OCI-LY7 (cell line): ENCODE data around the gene CAPN10. TPM values are rescaled to one million over a fixed set of nuclear protein-coding genes. Genes with fewer than 3 reads are reported as not detected.
A peak's percentile ranks its signal among the peaks of the same experiment; 100 is the strongest.

Source experiments
- BruUV-seq: library from RNA; stranded (reverse); fragments of 400-500 nt; replicated peaks from 2 replicates; lab custom pipeline; 2021; lab: Mats Ljungman, UMichigan
- CTCF ChIA-PET: fragments of 300-600 bp; sonication (Branson Sonifier 250); formaldehyde crosslinking; loops from one replicate; lab custom pipeline; 2022; ENCODE audit warnings: antibody characterized with exemption; ENCODE audit not compliant: unreplicated experiment; lab: Charles Lee
- POLR2A ChIA-PET: fragments of 300-600 bp; sonication (Branson Sonifier 250); formaldehyde crosslinking; loops from one replicate; lab custom pipeline; 2022; ENCODE audit warnings: antibody characterized with exemption; lab: Charles Lee
- DNase-seq: peaks from one replicate; pipeline ENCODE4 v3.0.0-alpha.2; 2015; ENCODE audit warnings: low spot score
- H2AFZ ChIP-seq: fragments of 200-600 bp; sonication (generic), shearing (Covaris generic); 2 replicates; pipeline ENCODE4 v1.6.1; 2014; ENCODE audit warnings: mild to moderate bottlenecking, antibody characterized with exemption, low read length, moderate library complexity
- H3K27ac ChIP-seq: fragments of 200-600 bp; sonication (generic); 2 replicates; pipeline ENCODE4 v1.5.1; 2014; ENCODE audit warnings: mixed run types, low read depth, mild to moderate bottlenecking, moderate library complexity, low read length, inconsistent platforms; ENCODE audit not compliant: poor library complexity, severe bottlenecking
- H3K36me3 ChIP-seq: fragments of 200-600 bp; sonication (generic); 2 replicates; pipeline ENCODE4 v1.6.1; 2014; ENCODE audit warnings: mild to moderate bottlenecking, antibody characterized with exemption, low read length, moderate library complexity, mixed read lengths; ENCODE audit not compliant: insufficient read depth
- H3K4me1 ChIP-seq: fragments of 200-600 bp; sonication (generic); 2 replicates; pipeline ENCODE4 v1.5.1; 2014; ENCODE audit warnings: mild to moderate bottlenecking, low read length; ENCODE audit not compliant: insufficient read depth, poor library complexity, severe bottlenecking
- H3K4me2 ChIP-seq: fragments of 200-600 bp; sonication (generic); 2 replicates; pipeline ENCODE4 v1.6.1; 2014; ENCODE audit warnings: mild to moderate bottlenecking, low read length
- H3K4me3 ChIP-seq: fragments of 200-600 bp; sonication (generic); 2 replicates; pipeline ENCODE4 v1.5.1; 2014; ENCODE audit warnings: mild to moderate bottlenecking, low read depth, low read length; ENCODE audit not compliant: poor library complexity, severe bottlenecking
- H3K79me2 ChIP-seq: fragments of 200-600 bp; sonication (generic); 2 replicates; pipeline ENCODE4 v1.6.1; 2016; ENCODE audit warnings: low read depth, mild to moderate bottlenecking, low read length, moderate library complexity, mixed read lengths; ENCODE audit not compliant: insufficient read depth
- H3K9me2 ChIP-seq: fragments of 200-600 bp; sonication (generic); 2 replicates; pipeline ENCODE4 v1.6.1; 2016; ENCODE audit warnings: mild to moderate bottlenecking, low read length, mixed read lengths; ENCODE audit not compliant: insufficient read depth
- H3K9me3 ChIP-seq: fragments of 200-600 bp; sonication (generic); 2 replicates; pipeline ENCODE4 v1.6.1; 2014; ENCODE audit warnings: mild to moderate bottlenecking, mixed run types, low read length, mixed read lengths
- H4K20me1 ChIP-seq: fragments of 200-600 bp; sonication (generic); 2 replicates; pipeline ENCODE4 v1.6.1; 2014; ENCODE audit warnings: mild to moderate bottlenecking, antibody characterized with exemption, low read length, moderate library complexity, mixed read lengths; ENCODE audit not compliant: insufficient read depth
- EZH2phosphoT487 ChIP-seq: fragments of 200-600 bp; sonication (generic); IDR thresholded peaks from 2 replicates; pipeline ENCODE4 v1.6.1; 2018; ENCODE audit warnings: low read depth, borderline replicate concordance, mild to moderate bottlenecking, mixed run types, antibody characterized with exemption, low read length, moderate library complexity, mixed read lengths
- intact Hi-C: fragments of 100-400 bp; cut with micrococcal nuclease; formaldehyde crosslinking; loops from one replicate; pipeline ENCODE4 v1.10.0; 2022; ENCODE audit not compliant: unreplicated experiment
- total RNA-seq, 2 experiments: library from RNA; depleted of rRNA in 1 of 2; stranded (reverse); fragments of >200 nt in 1 of 2; shearing (Covaris generic) in 1 of 2; gene quantifications; 2 replicates each; pipeline ENCODE4 v1.2.3, GENCODE V29; 2014 to 2022
- TF ChIP-seq, protein P1 (sequence below): fragments of 200-600 bp; sonication (generic); conservative IDR thresholded peaks from 2 replicates; pipeline ENCODE4 v1.5.1; 2014; ENCODE audit warnings: mild to moderate bottlenecking, antibody characterized with exemption, low read length, moderate library complexity, mixed read lengths

The CAPN10 gene
- total RNA-seq, 2 experiments from 2014 or later: 70.6 to 78.1 TPM

DNA sequence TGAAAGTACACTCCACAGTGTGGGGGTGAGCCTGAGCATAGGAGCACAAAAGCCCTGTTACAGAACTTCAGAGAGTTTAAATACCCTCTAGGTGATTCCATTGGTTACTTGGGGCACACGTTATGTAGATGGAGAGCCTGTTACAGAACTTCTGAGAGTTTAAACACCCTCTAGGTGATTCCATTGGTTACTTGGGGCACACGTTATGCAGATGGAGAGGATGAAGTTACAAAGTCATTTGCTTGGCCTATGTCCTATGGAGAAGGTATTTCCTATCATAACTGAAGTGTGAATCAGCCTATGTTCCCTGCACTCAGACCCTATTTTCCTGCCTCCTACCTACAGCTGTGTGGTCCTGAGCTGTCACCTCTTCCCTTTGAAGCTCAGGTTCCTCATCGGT, 3.8 kb upstream of the CAPN10 start:
- POLR2A ChIA-PET: interaction anchor here (4.4 kb wide), 1 partner anchor 16 kb away, joined by 59 read pairs; no protein-coding TSS in a partner anchor
- intact Hi-C loops: loop anchor here (10.0 kb wide), 1 partner anchor 732 kb away; the partner anchor contains the start of genes HDLBP and SEPTIN2
- no peak for DNase-seq
- Histone ChIP-seq H3K4me1 (peaks cover 64% of the 10 kb centered on the region), H4K20me1 (peaks cover 11% of the 10 kb centered on the region; the same call in 1 of the 2 replicates), H3K4me2 (peak overlapping the region; percentile 82), H3K9me2 (no peaks in the 10 kb centered on the region), H2AFZ (no peak overlapping the region), H3K4me3 (peak overlapping the region; percentile 96), H3K79me2 (peaks cover 57% of the 10 kb centered on the region), H3K36me3 (peaks cover 56% of the 10 kb centered on the region), H3K27ac (peak overlapping the region; percentile 98), H3K9me3 (no peaks in the 10 kb centered on the region)
- no TSS peak for BruUV-seq
- no peak for TF ChIP-seq EZH2phosphoT487
- TF ChIP-seq, protein P1, sequence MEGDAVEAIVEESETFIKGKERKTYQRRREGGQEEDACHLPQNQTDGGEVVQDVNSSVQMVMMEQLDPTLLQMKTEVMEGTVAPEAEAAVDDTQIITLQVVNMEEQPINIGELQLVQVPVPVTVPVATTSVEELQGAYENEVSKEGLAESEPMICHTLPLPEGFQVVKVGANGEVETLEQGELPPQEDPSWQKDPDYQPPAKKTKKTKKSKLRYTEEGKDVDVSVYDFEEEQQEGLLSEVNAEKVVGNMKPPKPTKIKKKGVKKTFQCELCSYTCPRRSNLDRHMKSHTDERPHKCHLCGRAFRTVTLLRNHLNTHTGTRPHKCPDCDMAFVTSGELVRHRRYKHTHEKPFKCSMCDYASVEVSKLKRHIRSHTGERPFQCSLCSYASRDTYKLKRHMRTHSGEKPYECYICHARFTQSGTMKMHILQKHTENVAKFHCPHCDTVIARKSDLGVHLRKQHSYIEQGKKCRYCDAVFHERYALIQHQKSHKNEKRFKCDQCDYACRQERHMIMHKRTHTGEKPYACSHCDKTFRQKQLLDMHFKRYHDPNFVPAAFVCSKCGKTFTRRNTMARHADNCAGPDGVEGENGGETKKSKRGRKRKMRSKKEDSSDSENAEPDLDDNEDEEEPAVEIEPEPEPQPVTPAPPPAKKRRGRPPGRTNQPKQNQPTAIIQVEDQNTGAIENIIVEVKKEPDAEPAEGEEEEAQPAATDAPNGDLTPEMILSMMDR: no peak
- CTCF ChIA-PET: no interaction called here

DNA sequence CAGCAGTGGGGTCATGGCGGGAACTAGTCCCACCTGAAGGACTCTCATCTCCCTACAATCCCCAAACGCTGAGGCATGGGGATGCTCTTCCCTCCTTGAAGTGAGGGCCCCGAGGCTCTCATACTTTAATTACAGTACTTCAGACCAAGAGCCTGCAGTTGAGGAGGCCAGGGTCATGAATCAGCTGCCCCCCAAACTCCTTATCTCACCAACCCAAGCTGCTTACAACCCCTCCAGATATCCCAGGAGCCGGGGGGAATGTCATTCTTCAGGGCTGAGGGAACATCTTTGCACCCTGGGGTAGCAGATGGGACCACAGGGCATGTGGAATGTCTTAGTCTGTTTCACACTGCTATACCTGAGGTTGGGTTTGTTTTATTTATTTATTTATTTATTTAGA, 2.8 kb upstream of the CAPN10 start:
- intact Hi-C loops: loop anchor here (1.0 to 10.0 kb wide), 2 partner anchors 23 to 731 kb away; partner anchors contain the start of genes DUSP28, HDLBP and SEPTIN2
- Histone ChIP-seq H3K27ac (peak overlapping the region; percentile 98), H4K20me1 (peaks cover 15% of the 10 kb centered on the region; the same call in 1 of the 2 replicates), H3K4me1 (peaks cover 74% of the 10 kb centered on the region), H3K9me3 (no peaks in the 10 kb centered on the region), H3K79me2 (peaks cover 67% of the 10 kb centered on the region), H3K4me3 (peak overlapping the region; percentile 96), H2AFZ (no peak overlapping the region), H3K9me2 (no peaks in the 10 kb centered on the region), H3K36me3 (peaks cover 46% of the 10 kb centered on the region), H3K4me2 (peak overlapping the region; percentile 82)
- POLR2A ChIA-PET: interaction anchor here (4.4 kb wide), 1 partner anchor 17 kb away, joined by 59 read pairs; no protein-coding TSS in a partner anchor
- no TSS peak for BruUV-seq
- no peak for TF ChIP-seq EZH2phosphoT487
- TF ChIP-seq, protein P1: no peak
- no peak for DNase-seq
- CTCF ChIA-PET: no interaction called here
